Neural progenitor cell (in vitro differentiated cells): ENCODE data around the gene N4BP2.

ENCODE experiments used
- CTCF ChIP-seq: fragments of 200-600 bp; sonication (generic); IDR thresholded peaks from 2 replicates; pipeline ENCODE4 v1.5.1; 2017; ENCODE audit warnings: antibody characterized with exemption, mild to moderate bottlenecking
- EZH2 ChIP-seq: fragments of 200-600 bp; sonication (generic); IDR thresholded peaks from 2 replicates; pipeline ENCODE4 v1.6.1; 2017; ENCODE audit warnings: antibody characterized with exemption, mild to moderate bottlenecking, moderate library complexity
- EZH2phosphoT487 ChIP-seq: fragments of 200-600 bp; sonication (generic); IDR thresholded peaks from 2 replicates; pipeline ENCODE4 v1.6.1; 2017; ENCODE audit warnings: antibody characterized with exemption

- TF ChIP-seq CTCF (no peak), EZH2 (no peak), EZH2phosphoT487 (no peak)
Measured at GRCh38 chr4:40016007-40016406, 40.6 kb upstream of the N4BP2 start.
